Liver (tissue), 2 donors: Measurements from ENCODE around the gene ATP13A2.

Experiments used
- TF ChIP-seq, protein P1 (sequence below): fragments of 150-350 bp; IDR thresholded peaks from 2 replicates; pipeline ENCODE4 v1.5.1; 2017; ENCODE audit warnings: improper control_type of control experiment, low read depth, low read length; ENCODE audit not compliant: missing input control
- TF ChIP-seq, protein P2 (sequence below): IDR thresholded peaks from 2 replicates; pipeline ENCODE4 v1.6.1; 2016; ENCODE audit warnings: antibody characterized with exemption
- donor health status: healthy.

DNA sequence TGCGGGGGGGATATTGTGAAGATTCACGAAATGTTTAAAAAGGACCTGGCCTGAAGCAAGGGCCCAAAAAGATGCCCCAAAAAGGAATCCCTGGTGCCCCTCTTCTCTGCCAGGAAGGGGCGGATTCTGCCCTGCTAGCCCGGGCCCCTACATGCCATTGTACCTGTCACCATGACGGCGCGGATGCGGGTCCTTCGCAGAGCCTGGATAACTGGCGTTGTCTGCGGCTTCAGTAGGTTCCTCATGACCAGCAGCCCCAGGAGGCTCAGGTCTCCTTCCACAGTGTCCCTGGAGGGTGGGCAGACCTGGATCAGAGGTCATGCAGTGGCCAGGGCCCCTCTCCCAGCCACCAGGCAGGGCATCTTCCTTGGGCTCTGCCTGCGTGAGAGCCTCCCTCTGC is 20.2 kb downstream of the ATP13A2 start:
- TF ChIP-seq, protein P1, sequence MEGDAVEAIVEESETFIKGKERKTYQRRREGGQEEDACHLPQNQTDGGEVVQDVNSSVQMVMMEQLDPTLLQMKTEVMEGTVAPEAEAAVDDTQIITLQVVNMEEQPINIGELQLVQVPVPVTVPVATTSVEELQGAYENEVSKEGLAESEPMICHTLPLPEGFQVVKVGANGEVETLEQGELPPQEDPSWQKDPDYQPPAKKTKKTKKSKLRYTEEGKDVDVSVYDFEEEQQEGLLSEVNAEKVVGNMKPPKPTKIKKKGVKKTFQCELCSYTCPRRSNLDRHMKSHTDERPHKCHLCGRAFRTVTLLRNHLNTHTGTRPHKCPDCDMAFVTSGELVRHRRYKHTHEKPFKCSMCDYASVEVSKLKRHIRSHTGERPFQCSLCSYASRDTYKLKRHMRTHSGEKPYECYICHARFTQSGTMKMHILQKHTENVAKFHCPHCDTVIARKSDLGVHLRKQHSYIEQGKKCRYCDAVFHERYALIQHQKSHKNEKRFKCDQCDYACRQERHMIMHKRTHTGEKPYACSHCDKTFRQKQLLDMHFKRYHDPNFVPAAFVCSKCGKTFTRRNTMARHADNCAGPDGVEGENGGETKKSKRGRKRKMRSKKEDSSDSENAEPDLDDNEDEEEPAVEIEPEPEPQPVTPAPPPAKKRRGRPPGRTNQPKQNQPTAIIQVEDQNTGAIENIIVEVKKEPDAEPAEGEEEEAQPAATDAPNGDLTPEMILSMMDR, result no peak
- TF ChIP-seq, protein P2, sequence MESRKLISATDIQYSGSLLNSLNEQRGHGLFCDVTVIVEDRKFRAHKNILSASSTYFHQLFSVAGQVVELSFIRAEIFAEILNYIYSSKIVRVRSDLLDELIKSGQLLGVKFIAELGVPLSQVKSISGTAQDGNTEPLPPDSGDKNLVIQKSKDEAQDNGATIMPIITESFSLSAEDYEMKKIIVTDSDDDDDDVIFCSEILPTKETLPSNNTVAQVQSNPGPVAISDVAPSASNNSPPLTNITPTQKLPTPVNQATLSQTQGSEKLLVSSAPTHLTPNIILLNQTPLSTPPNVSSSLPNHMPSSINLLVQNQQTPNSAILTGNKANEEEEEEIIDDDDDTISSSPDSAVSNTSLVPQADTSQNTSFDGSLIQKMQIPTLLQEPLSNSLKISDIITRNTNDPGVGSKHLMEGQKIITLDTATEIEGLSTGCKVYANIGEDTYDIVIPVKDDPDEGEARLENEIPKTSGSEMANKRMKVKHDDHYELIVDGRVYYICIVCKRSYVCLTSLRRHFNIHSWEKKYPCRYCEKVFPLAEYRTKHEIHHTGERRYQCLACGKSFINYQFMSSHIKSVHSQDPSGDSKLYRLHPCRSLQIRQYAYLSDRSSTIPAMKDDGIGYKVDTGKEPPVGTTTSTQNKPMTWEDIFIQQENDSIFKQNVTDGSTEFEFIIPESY, result no peak
